AG04449 (cell line): ENCODE measurements around the gene SIPA1.

Experiments
- CTCF ChIA-PET: fragments of 350-600 bp; formaldehyde crosslinking; extraction: SDS; loops from one replicate; lab custom pipeline; 2021; ENCODE audit warnings: antibody characterized with exemption; lab: Yijun Ruan, JAX
- POLR2A ChIA-PET: fragments of 400-600, 350-600 bp; formaldehyde crosslinking; extraction: SDS; loops from one replicate; lab custom pipeline; 2020; ENCODE audit warnings: antibody characterized with exemption, inconsistent platforms; lab: Yijun Ruan, JAX
- DNase-seq: peaks from one replicate; pipeline ENCODE4 v3.0.0-alpha.2; 2010; ENCODE audit warnings: low read depth, low spot score
- H3K4me3 ChIP-seq: 2 replicates; pipeline ENCODE4 v1.5.1; 2011; ENCODE audit warnings: low read depth, mild to moderate bottlenecking, control low read depth, low read length
- TF ChIP-seq, protein P1 (sequence below): IDR thresholded peaks from one replicate; pipeline ENCODE4 v1.5.1; 2011; ENCODE audit warnings: mild to moderate bottlenecking, moderate library complexity, low read length, control low read depth, inconsistent platforms; ENCODE audit not compliant: insufficient read depth; ENCODE audit errors: missing control alignments

The SIPA1 gene

DNA sequence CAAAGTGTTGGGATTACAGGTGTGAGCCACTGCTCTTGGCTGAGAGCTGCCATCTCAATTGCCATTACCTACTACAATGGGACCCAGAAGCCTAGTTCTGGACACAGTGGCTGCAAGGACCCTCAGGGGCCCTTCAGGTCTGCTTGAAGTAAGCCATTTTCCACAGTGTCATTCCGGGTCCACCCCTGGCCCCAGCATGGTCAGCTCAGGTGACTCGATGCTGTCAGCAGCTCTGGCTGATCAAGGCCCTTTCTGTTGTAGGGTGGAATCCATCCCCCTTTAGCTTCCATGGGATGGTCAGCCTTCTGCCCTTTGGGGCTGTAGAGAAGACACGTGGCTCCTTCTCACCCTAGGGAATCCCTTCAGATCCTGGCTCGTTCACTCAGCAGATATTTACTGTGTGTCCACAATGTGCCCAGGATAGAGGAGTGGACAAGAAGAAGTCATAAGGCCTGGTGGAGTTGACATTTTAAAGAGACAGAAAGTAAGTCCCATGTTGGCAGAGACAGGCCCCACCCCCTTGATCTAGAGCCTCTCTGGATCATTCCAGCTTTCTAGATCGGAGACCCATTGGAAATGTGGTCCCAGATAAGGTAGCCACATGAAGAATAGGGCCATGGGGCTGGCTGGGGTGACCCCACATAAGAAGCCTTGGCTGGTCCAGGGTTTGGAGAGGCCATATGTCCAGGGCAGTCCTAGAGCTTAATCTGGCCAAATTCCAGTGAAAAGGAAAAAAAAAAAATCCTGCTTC, 59.1 kb downstream of the SIPA1 start:
- ChIA-PET POLR2A (no interaction called here), CTCF (interaction anchor here (0.7 to 4.3 kb wide), 3 partner anchors 8 to 15 kb away, joined by 3 to 18 read pairs (median 14); partner anchors contain the start of gene KAT5)
- DNase-seq = no peak
- H3K4me3 ChIP-seq = no peak overlapping the region
- TF ChIP-seq, protein P1, sequence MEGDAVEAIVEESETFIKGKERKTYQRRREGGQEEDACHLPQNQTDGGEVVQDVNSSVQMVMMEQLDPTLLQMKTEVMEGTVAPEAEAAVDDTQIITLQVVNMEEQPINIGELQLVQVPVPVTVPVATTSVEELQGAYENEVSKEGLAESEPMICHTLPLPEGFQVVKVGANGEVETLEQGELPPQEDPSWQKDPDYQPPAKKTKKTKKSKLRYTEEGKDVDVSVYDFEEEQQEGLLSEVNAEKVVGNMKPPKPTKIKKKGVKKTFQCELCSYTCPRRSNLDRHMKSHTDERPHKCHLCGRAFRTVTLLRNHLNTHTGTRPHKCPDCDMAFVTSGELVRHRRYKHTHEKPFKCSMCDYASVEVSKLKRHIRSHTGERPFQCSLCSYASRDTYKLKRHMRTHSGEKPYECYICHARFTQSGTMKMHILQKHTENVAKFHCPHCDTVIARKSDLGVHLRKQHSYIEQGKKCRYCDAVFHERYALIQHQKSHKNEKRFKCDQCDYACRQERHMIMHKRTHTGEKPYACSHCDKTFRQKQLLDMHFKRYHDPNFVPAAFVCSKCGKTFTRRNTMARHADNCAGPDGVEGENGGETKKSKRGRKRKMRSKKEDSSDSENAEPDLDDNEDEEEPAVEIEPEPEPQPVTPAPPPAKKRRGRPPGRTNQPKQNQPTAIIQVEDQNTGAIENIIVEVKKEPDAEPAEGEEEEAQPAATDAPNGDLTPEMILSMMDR = no peak

DNA sequence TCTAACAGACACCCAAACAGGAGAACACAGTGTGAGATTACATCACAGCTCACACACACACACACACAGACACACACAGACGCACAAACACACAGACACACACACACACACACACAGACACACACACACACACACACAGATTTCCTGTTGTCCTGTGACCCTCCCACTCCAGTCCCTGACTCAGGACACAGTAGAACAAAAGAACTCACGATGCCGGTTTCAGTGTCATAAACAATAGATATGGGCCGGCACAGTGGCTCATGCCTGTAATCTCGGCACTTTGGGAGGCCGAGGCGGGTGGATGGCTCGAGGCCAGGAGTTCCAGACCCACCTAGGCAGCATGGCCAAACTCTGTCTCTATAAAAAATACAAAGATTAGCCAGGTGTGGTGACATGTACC, 60.3 kb downstream of the SIPA1 start:
- TF ChIP-seq, protein P1 = no peak
- DNase-seq = no peak
- ChIA-PET POLR2A (no interaction called here), CTCF (no interaction called here)
- H3K4me3 ChIP-seq = no peak overlapping the region

DNA sequence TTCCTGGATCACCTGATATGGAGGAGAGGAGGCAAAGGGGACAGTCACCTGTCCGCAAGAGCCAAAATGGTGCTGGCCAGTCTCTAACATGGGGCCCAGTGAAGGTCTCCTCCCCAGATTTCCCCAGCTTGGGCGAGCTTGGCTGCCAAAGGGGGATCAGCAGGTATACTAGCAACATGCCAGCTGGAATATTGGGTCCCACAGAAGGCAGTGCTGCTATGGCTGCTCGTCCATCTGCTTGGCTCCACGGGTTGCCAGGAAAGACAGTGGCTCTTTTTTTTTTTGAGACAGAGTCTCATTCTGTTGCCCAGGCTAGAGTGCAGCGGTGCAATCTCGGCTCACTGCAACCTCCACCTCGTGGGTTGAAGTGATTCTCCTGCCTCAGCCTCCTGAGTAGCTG, 61.4 kb downstream of the SIPA1 start:
- ChIA-PET CTCF (interaction anchor here (1.4 kb wide), 1 partner anchor 12 kb away, joined by 3 read pairs; the partner anchor contains the start of gene KAT5), POLR2A (no interaction called here)
- no peak overlapping the region for H3K4me3 ChIP-seq
- TF ChIP-seq, protein P1 = no peak
- no peak for DNase-seq

DNA sequence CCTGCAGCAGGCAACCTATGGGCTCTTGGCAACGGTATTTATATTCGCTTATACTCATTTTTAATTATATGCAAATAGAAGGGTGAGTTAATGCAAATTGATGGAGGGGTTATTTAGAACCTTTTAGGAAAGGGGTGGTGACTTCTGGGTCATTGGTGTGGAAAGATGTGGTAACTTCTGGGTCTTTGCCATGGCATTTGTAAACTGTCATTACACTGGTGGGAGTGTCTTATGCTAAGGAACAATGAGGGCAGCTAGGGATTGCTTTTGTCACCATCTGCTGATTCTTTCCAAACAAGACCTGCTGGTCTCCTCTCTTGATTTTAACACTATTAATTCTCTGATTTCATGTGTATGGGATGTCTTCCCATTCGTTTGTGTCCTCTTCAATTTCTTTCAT, 62.5 kb downstream of the SIPA1 start:
- DNase-seq = no peak
- ChIA-PET POLR2A (no interaction called here), CTCF (interaction anchor here (0.7 to 1.4 kb wide), 2 partner anchors 11 kb away, joined by 3 read pairs; partner anchors contain the start of gene KAT5)
- H3K4me3 ChIP-seq = no peak overlapping the region
- TF ChIP-seq, protein P1 = no peak
